ENCODE measurements around the gene NF2.

DNA sequence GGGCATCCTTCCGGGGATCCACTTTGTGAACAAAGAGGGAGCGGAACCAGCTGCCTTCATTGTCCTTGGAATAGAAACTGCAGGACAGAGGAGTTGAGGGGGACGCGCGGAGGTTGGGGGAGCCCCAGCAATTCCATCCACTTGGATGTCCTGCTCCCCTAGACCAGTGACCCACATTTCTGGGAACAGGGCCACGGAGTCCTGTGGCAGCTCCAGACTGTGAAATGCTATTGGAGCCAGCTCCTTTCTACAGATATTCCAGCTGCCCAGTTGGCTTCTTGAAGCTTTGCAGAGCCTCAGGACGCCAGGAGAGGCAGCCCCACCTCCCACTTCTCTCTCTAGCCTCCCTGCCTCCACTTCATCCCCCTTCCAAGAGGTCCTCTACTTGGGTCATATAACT lies 33.0 kb upstream of the NF2 start:
- TF ChIP-seq EZH2phosphoT487 (IDR thresholded peaks at IDR 0.05; ENCODE audit: insufficient read depth, low read depth): no peak
- TF ChIP-seq EZH2 (IDR thresholded peaks at IDR 0.05; ENCODE audit: insufficient read depth, poor library complexity, severe bottlenecking): no peak
